Measurements from ENCODE around the gene EDEM1.
"Not testable (repeated sequence)": the region's sequence is repeated elsewhere in the genome, so short reads cannot be mapped to it uniquely, and the experiment has no call there.

EDEM1 gene

DNA sequence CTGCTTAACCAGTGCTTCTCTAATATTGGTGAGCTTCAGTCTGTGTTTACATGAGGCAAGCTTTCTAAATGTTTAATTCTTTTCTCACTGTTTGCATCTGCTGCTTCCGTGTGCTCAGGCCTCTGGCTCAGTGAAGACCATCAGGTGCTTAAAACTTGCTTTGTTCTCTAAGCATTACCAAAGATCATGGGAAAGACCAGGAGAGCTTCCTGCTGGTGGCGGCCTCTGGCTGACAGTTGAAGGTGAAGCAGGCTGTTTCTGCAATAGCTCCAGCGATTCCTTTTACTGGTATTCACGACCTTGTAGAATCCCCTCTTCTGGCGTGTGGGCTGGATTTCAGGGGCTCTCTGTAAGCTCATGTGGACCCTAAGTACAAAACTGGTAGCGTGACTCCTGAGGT is 45.1 kb downstream of the EDEM1 start:
- DNase-seq (ENCODE audit: low read depth): no peak

DNA sequence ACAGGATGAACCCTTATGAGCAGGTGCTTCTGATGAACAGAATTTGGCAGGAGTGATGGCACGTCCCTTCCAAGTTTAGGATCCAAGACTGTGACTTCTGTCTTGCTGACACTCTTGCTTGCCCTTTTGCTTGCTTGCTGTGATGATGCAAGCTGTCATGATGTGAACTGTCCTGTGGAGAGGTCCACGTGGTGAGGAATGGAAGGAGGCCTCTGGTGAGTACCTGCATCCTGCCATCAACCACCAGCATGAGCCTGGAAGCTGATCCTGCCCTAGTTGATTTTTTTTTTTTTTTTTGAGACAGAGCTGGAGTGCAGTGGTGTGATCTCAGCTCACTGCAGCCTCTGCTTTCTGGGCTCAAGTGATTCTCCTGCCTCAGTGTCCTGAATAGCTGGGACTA is 45.5 kb downstream of the EDEM1 start:
- no peak for DNase-seq (ENCODE audit: low read depth)

DNA sequence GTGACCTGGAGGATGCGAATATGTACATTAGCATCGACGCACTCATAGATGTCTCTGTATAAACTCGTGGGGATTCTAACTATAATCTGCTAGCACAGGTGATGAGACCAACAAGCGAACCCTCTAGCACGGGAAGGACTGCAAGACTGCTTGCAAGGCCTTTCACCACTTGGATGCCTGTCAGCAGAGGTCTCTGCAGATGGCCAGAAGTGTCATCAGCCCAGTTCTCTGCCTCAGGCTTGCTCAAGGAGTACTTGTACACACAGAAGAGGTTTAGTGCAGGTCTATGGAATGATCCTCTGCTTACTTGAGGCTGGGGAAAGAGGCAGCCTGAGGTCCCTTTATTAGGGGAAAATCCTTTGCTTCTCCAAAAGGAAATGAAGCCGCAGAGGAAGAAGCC is 48.1 kb downstream of the EDEM1 start:
- no peak for DNase-seq (ENCODE audit: low read depth)

DNA sequence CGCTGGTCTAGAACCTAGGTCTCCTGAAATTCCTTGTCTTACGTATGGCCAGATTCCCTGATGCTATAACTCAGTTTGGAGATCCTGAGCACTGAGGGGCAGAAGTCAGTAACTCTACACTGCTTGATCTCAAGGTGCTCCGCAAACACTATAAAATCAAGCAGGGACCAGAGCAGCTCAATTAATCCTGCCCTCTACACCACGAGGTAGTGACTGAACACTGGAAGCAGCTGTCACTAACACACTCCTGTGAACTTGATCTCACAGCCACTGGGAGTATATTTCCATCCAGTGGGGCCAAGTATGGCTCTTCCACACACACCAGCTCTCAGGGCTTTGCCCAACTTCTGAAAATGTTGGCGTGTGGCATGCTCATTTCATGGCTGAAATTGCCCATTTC is 51.0 kb downstream of the EDEM1 start:
- no peak for DNase-seq (ENCODE audit: low read depth)

DNA sequence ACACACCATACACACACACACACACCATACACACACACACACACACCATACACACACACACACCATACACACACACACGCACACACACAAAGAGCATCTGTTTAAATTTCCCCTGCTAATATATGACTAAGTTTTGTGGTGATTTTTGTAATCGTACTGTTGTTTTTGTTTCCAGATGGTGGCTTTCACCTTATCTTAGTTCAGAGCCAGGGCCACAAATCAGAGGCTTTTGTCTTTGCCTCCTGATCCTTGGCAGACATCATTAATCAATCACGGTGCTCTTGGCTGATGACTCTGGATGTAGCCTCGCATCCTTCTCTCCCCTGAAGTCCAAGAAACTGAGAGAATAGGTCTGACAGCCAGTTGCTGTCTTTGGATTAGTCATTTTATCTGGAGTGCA is 52.1 kb downstream of the EDEM1 start:
- no peak for DNase-seq (ENCODE audit: low read depth)

DNA sequence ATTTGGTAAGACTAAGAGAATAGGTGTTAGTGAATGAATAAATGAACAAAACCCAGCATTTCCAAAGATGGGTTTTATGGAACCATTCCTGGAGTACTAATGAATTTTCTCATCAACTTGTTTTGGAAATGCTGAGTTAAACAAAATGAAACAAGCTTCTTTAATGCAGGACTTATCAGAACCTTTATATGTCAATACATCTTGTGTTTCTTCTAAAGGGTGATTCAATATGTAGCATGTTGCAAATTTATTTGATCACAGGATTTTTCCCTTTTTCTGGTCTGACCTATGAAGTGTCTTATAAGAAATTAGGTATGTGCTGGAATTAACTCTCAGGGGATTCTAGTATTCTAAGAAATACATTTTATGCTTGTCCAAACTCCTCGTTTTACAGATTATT is 53.2 kb downstream of the EDEM1 start:
- no peak for DNase-seq (ENCODE audit: low read depth)

DNA sequence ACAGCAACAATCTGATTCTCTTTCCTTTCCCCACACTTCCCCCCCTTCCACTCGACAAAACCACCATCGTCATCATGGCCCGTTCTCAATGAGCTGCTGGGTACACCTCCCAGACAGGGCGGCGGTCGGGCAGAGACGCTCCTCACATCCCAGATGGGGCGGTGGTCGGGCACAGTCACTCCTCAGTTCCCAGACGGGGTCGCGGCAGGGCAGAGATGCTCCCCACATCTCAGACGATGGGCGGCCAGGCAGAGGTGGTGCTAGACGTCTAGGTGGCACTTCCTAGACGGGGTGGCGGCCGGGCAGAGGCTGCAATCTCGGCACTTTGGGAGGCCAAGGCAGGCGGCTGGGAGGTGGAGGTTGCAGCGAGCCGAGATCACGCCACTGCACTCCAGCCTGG is 55.3 kb downstream of the EDEM1 start:
- not testable (repeated sequence) for DNase-seq (ENCODE audit: low read depth)

DNA sequence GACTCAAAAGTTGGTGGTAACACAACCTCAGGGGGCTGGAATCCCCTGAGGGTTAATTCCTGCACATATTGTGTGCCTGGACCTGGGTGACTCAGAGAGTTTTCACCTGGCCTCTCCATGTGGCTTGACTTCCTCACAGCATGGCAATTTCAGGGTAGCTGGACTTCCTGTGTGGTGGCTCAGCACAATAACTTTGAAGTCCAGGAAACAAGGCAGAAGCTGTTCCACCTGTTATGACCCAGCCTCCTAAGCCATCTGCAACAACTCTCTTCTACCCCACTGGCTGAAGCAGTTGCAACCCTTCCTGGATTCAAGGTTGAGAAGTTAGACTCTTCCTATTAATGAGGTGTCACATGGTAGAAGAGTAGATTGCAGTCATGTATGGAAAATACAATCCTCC is 58.4 kb downstream of the EDEM1 start:
- no peak for DNase-seq (ENCODE audit: low read depth)

DNA sequence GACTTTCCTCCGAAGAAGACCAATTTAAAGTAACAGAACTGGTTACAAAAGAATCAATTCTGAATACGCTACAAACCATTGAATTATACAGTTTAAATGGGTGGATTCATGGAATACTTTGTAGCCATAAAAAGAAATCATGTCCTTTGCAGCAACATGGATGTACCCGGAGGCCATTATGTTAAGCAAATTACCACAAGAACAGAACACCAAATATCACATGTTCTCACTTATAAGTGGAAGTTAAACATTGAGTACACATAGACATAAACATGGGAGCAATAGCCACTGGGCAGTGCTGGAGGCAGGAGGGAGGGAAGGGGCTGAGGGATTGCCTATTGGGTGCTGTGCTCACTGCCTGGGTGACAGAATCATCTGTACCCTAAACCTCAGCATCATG is 61.3 kb downstream of the EDEM1 start:
- no peak for DNase-seq (ENCODE audit: low read depth)

DNA sequence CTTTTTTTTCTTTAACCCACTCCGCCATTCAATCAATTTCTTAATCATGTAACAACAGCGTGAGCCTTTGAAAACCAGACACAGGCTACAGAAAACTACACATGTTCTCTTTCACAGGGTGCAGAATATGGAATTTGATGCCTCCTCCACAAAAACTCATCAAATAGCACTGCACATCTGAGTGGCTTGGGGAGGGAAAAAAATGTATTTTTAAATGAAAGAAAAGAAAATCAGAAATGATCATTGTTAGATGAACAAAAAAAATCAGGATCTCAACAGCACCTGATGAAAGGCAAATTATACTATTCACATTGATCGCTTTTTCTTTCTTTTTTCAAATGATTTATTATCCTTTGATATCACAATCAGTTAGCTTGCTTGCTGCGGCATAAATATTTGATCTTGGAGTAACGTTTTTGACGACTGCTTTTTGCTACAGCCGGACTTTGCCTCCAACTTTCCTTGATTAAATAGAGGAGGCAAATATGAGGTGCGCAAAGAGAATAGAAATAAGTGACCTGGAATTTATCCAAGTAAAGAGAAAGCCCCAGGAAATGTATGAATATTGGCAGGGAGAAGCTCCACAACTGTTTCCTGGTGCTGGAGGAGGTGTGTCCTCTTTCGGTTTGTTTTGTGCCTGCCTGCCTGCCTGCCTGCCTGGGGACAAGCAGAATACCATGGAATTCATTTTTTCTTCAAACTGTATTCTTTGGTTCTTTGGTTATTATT is 63.1 kb downstream of the EDEM1 start:
- DNase-seq (ENCODE audit: low read depth): no peak

DNA sequence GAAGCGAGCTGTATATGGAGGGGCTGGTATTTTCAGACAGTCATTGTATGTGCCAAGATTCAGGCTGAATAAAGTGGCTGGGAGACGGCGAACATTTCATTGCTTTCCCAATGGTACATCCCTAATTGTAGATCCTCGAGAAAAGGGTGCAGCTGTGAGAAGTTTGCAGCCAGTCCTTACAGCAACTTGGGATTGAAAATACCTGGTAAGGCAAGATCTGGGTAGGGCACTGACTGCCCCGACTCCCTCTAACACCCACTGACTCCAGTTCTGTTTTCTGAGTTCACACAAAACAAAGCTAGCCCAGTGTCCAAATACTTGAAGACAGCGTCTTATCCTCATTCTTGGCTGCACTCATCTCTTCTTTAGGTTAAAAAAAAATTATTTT is 63.7 kb downstream of the EDEM1 start:
- DNase-seq (ENCODE audit: low read depth): no peak

DNA sequence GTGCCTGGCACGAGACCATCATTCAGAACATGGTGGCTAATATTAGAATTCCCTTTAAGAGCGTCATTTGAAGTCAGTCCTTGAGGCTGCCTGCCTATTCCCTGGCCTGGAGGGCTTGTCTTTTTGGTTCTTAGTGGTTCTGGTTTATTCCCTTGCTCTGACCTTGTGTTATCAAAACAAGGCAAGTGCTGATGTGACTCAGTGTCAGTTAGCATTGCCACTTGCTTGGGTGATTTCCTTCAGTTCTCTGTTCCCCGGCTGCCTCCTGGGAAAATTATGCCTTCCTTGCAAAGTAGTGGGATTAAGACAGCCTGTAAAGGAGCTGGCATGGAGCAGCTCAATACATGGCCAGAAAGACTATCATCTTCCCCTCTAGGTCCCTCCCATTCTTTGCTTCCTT is 64.6 kb downstream of the EDEM1 start:
- no peak for DNase-seq (ENCODE audit: low read depth)

DNA sequence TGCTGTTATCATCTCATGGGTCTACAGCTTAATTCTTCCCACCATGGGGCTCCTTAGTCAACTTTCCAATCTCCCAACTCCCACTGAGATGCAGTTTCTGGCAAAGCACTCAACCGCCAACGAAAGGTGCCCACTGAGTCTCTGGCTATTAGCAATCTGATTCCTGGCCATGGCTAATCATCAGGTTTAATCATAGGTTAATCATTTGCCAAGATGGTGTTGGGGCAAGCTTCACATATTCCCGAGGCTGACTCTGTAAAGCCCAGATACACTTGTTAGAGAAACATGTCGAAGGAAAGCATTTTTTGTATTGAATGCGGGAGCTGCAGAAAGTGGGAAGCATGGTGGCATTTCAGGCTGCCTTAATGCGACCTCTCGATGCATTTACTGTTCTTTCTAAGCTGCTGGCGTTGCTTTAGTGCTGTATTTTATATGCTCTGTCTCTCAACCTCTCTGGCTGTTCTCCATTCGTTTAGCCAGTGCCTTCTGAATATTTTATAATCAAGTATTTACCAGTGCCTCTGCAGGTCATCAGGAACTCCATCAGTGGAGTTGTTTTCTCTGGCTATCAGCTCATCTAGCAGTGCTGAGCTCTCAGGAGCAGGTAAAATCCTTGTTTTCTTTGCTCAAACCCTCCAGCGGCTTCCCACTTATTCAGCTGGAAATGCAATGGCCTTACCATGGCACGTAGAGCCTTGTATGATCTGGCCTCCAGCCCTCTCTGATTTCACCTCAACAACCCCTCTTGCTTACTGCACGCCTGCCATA is 67.0 kb downstream of the EDEM1 start:
- no peak for DNase-seq (ENCODE audit: low read depth)

DNA sequence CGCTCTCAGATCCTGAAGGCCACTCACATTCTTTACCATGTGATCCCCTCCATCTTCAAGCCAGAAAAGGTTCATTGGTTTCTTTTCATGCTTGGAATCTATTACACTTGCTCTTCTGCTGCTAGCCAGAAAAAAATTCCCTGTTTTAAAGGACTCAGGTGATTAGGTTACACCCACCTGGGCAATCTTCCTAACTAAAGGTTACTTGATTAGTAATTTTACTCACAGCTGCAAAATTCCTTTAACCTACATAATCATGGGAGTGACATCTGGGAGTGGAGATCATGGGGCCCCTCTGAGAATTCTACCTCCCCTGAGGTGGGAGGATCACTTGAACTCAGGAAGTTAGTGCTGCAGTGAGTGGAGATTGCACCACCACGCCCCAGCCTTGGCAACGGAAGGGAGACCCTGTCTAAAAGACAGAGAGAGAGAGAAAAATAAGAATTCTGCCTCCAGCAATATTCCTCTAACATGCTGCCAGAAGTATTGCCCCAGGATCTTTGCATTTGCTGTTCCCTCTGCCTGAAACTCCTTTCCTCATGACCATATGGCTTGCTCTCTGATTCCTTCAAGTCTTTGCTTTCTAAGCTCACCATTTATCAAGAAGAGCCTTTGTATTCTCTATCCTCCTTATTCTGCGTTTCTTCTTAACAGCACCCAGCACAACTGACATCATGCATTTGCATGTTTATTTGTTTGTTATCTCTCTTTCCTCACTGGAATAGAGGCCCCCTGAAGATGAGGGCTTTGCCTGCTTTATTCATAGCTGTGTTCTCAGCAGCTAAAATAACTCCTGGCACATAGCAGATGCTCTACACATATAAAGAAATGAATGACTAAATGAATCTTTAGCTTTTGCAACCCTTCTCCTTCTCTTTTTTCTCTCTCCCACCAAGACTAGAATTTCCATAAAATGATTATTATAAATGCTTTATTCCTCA is 68.2 kb downstream of the EDEM1 start:
- DNase-seq (ENCODE audit: low read depth): no peak

DNA sequence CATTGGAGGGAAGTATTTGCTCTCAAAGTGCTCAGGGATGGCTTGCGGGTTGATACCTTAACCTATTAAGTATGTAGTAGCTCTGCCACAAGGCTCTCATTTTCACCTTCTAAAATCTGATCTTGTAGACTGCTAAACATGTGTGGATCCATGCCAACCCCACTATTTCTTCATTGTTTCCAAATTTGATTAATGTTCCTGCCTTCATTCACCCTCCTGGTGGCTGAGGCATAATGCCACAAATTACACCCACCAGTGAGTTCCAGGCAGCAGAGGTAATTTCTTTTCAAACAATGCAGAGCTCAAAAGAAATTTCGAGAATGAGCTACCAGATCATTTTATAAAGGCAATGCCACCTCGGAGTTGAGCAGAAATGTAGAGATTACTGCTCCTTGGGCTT is 71.0 kb downstream of the EDEM1 start:
- no peak for DNase-seq (ENCODE audit: low read depth)

DNA sequence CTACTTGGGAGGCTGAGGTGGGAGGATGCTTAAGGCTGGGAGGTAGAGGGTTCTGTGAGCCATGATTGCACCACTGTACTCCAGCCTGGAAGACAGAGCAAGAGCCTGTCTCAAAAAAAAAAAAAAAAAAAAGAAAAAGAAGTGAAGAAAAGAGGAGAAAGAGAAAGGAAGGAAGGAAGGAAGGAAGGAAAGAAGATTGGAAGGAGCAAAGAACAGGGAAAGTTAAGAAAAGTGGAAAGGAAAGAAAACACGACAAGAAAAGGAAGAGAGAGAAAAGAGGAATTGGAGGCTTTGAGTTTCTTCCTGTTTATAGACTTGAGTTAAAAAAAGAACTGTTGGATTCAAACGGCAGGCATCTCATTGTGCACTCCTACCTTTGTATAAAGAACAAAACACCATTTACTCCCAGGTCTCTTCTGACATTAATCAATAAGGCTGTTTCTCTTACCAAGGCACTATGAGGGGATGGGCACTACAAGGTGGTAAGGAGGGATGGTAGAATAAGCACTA is 73.5 kb downstream of the EDEM1 start:
- DNase-seq (ENCODE audit: low read depth): no peak

DNA sequence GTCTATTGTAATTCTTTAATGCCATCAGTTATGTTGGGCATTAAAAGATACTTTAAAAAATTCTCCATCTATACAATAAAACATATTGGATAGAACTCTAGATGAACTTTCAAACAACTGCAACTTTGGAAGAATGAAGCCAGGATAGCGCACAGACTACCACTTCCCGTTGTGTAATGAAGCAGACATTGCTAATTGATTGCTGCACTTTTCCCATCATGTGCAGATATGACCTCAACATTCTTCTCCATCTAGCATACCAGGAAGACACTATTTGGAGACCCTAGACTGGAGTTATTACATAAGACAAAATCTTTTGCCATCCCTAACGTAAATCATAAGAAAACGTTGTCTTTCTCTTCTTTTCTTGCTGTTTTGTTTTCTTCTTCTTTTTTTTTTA is 75.0 kb downstream of the EDEM1 start:
- DNase-seq (ENCODE audit: low read depth): no peak

DNA sequence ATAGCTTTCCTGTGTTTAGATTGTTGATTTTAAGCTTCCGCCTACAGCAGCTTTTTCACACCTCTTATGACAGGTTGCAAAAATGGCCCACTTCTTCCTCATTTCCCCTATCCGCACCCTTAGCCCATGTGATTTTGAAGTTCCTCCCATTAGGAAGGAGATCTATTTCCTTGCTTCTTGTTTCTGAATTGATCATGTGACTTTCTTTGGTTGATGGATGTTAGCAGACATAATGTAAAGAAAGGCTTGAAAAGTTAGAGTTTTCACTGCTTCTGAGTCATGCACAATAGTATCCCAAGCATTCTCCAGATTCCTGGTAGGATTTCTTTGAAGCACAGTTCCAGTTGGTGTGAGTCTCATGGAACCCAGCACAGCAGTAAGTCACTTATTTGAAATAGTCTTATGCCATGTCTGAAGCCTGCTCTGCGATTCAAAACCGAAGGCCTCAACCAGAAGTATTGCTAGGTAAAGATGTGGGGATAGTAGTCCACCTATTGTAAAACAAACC is 76.6 kb downstream of the EDEM1 start:
- DNase-seq (ENCODE audit: low read depth): no peak

DNA sequence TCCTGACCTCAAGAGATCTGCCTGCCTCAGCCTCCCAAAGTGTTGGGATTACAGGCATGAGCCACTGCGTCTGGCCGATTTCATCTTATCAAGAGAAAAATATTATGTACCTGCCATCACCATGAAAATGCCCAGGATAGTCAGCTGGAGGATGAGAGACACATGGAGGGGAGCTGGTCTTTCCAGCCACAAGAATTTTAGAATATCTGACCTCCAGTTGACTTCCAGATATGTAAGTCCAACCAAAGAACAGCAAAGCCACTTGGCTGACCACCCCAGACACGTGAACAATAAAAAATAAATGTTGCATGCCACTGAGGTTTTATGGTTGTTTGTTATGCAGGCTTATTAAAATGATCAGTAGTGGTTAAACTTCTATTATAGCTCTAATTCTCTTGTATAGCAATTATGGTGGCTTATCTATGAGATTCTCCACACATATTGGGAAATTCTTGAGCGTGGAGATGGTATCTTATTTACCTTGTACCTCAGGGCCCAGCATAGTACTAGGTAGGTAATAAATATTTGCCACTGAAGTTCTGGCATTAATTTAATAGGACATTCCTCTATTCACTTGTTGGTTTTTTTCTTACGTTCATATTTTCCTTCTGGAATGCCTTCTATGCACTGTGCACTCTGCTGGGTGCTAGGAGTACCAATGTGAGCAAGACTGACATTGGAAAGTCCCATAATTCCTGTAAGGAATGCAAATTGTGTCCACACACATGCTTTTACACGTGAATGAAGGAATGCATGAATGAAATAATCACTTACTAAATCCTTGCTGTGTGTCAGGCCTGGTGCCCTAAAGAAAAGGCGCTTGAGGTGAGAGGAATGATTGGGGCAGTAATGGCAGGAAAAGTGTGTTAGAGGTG is 77.6 kb downstream of the EDEM1 start:
- no peak for DNase-seq (ENCODE audit: low read depth)

DNA sequence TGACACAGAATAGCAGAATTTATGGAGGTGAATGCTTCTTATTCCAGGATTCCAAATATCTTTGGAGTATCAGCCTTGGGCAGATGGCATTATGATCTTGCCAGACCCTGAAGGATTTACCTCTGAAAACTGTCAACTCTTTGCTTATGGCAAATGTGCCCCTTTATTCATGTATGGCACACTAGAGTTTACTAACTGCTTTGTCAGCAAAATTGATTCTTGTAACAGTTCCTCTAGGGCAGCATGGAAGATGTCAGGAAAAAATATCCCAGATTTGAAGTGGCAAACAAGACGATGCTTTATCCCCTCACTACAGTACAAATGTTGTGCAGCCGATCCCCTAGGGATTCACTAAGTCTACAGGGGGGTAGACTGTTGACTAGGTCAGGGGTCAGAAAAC is 79.7 kb downstream of the EDEM1 start:
- no peak for DNase-seq (ENCODE audit: low read depth)

DNA sequence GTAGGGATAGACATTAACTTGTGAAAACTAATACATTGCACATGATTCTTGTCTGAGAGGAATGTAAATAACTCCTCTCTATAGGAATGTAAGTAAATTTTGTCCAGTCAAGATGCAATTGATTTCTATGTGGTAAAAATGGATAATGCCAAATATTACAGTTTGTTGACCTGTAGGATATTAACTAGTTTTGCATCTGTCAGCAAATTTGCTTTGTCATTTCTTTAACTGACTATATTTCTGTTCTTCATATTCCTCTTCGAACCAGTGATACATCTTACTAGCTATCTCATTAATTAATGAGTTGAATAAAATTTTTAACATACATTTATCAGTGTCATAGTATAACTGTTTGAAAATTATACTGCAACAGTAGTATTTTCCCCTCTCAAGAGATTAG is 80.4 kb downstream of the EDEM1 start:
- DNase-seq (ENCODE audit: low read depth): no peak

Measured in T follicular helper cell (primary cell).